ENCODE data around the gene MT1A.
"Not testable (repeated sequence)": the region's sequence is repeated elsewhere in the genome, so short reads cannot be mapped to it uniquely, and the experiment has no call there.

DNA sequence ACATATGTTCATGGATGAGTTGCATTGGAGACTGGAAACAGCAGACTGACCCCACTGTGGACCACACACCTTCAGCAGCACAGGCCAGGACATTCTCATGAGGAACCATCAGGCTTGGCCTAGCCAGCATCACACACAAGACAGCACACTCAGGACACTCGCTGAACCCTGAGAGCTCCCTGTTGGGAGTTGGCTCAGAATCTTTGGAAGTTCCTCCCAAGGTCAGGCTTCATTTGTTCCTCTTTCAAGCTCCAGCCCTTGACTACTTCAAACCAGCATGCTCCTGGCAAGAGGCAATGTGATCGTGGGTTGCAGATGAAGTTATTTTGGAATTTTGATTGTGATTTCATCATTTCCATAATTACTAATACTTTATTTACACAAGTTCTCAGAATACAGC, 33.2 kb downstream of the MT1A start:
- TF ChIP-seq, protein P1, sequence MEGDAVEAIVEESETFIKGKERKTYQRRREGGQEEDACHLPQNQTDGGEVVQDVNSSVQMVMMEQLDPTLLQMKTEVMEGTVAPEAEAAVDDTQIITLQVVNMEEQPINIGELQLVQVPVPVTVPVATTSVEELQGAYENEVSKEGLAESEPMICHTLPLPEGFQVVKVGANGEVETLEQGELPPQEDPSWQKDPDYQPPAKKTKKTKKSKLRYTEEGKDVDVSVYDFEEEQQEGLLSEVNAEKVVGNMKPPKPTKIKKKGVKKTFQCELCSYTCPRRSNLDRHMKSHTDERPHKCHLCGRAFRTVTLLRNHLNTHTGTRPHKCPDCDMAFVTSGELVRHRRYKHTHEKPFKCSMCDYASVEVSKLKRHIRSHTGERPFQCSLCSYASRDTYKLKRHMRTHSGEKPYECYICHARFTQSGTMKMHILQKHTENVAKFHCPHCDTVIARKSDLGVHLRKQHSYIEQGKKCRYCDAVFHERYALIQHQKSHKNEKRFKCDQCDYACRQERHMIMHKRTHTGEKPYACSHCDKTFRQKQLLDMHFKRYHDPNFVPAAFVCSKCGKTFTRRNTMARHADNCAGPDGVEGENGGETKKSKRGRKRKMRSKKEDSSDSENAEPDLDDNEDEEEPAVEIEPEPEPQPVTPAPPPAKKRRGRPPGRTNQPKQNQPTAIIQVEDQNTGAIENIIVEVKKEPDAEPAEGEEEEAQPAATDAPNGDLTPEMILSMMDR (conservative IDR thresholded peaks at IDR 0.05) = not testable (repeated sequence)
- TF ChIP-seq EZH2 (IDR thresholded peaks at IDR 0.05; ENCODE audit: low read depth) = not testable (repeated sequence)

Data from PC-9 (cell line).